ENCODE data around the gene DHX38.
"Not testable (repeated sequence)": the region's sequence is repeated elsewhere in the genome, so short reads cannot be mapped to it uniquely, and the experiment has no call there.

DHX38 gene

GRCh38 chr16:72093448-72094265 lies at the start of gene DHX38, which contains the start of gene TXNL4B:
TSS of gene DHX38 (plus strand) at chr16:72093847. CDS start at chr16:72096158, 2,311 bp downstream.
TSS of gene TXNL4B (minus strand) at chr16:72093620. CDS start at chr16:72090749, 2,871 bp downstream.
- peak; percentile 95 to 99 (median 96) for DNase-seq

- no peak for DNase-seq
Observed at GRCh38 chr16:72044296-72044695, 49.4 kb upstream of the DHX38 start.

- DNase-seq: no peak
Observed at GRCh38 chr16:72044825-72045359, 48.8 kb upstream of the DHX38 start.

GRCh38 chr16:72049110-72049509 lies 44.5 kb upstream of the DHX38 start:
- DNase-seq: no peak

GRCh38 chr16:72050769-72051464 lies 42.7 kb upstream of the DHX38 start:
- no peak for DNase-seq

GRCh38 chr16:72051818-72052217 lies 41.8 kb upstream of the DHX38 start:
- no peak for DNase-seq

GRCh38 chr16:72054254-72054847 lies 39.3 kb upstream of the DHX38 start, which contains the start of gene HP:
TSS of gene HP (plus strand) at chr16:72054505. CDS start at chr16:72054653, 148 bp downstream.
- not testable (repeated sequence) for DNase-seq

- DNase-seq: no peak
Observed at GRCh38 chr16:72055911-72056310, 37.7 kb upstream of the DHX38 start.

GRCh38 chr16:72057313-72057712 lies 36.3 kb upstream of the DHX38 start:
- DNase-seq: not testable (repeated sequence)

GRCh38 chr16:72059060-72059459 lies 34.6 kb upstream of the DHX38 start:
- peak in 2 of 3 experiments; percentile 8 to 41 for DNase-seq

- DNase-seq: no peak
Observed at GRCh38 chr16:72060405-72060804, 33.2 kb upstream of the DHX38 start.

- no peak for DNase-seq
Observed at GRCh38 chr16:72061564-72061963, 32.1 kb upstream of the DHX38 start.

GRCh38 chr16:72064361-72064894 lies 29.2 kb upstream of the DHX38 start:
- DNase-seq: no peak

GRCh38 chr16:72066747-72067146 lies 26.9 kb upstream of the DHX38 start:
- DNase-seq: peak; percentile 2 to 58 (median 10)

- DNase-seq: no peak
Observed at GRCh38 chr16:72068930-72069329, 24.7 kb upstream of the DHX38 start.

- peak in 1 of 3 experiments; percentile 4 for DNase-seq
Observed at GRCh38 chr16:72072514-72073342, 20.9 kb upstream of the DHX38 start.

- no peak for DNase-seq
Observed at GRCh38 chr16:72073560-72074230, 20.0 kb upstream of the DHX38 start.

- DNase-seq: not testable (repeated sequence)
Observed at GRCh38 chr16:72075067-72075466, 18.6 kb upstream of the DHX38 start.

GRCh38 chr16:72076991-72077706 lies 16.5 kb upstream of the DHX38 start:
- not testable (repeated sequence) for DNase-seq

GRCh38 chr16:72083778-72084404 lies 9.8 kb upstream of the DHX38 start:
- DNase-seq: no peak
